SKM-1 (cell line): ENCODE results near the gene SAXO1.

ENCODE experiments used
- DNase-seq: peaks from one replicate; lab custom pipeline; 2025; ENCODE audit not compliant: unreplicated experiment; lab: John Stamatoyannopoulos, UW

SAXO1 gene

GRCh38 chr9:18888290-18888689 is 144.7 kb downstream of the SAXO1 start:
- DNase-seq, result no peak

DNA sequence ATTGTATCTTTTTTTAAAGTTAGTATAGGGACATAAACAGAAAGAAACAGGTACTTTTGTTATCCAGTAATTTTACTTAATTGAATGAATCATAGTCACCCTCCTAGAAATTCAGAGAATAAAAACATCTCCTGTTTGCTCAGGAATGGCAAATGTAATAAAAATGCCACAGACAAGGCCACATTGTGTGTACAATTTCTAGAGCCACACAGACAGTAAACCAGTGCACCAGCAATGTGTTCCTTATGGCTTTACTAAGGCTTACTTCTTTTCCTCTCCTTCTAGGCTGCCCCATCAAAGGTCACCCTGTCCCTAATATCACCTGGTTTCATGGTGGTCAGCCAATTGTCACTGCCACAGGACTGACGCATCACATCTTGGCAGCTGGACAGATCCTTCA is 145.5 kb downstream of the SAXO1 start:
- no peak for DNase-seq

- no peak for DNase-seq
Measured at GRCh38 chr9:18881758-18882157, 151.3 kb downstream of the SAXO1 start.

GRCh38 chr9:18877984-18878383 is 155.0 kb downstream of the SAXO1 start:
- DNase-seq, result no peak
